NOMO-1 treated with dmso at 0.1 percent for 144 hours (cell line): ENCODE data around the gene UTY.

ENCODE experiments used
- DNase-seq: peaks from one replicate; lab custom pipeline; 2025; ENCODE audit not compliant: unreplicated experiment; lab: John Stamatoyannopoulos, UW

Gene UTY

GRCh38 chrY:13479828-13480227 lies at the start of gene UTY:
Gene UTY (minus strand): TSS chrY:13480033. CDS start chrY:13479665, 368 bp downstream.
- DNase-seq = no peak

- DNase-seq = no peak
Observed at GRCh38 chrY:13520474-13520873, 40.6 kb upstream of the UTY start.

- no peak for DNase-seq
Observed at GRCh38 chrY:13501215-13501614, 21.4 kb upstream of the UTY start.

- DNase-seq = no peak
Observed at GRCh38 chrY:13493737-13494136, 13.9 kb upstream of the UTY start.

GRCh38 chrY:13492408-13492807 lies 12.6 kb upstream of the UTY start:
- no peak for DNase-seq

GRCh38 chrY:13488738-13489137 lies 8.9 kb upstream of the UTY start:
- DNase-seq = no peak

- no peak for DNase-seq
Observed at GRCh38 chrY:13479121-13479711, 617 bp downstream of the UTY start.

GRCh38 chrY:13478126-13478785 lies 1.6 kb downstream of the UTY start:
- DNase-seq = no peak

- no peak for DNase-seq
Observed at GRCh38 chrY:13474997-13475396, 4.8 kb downstream of the UTY start.

GRCh38 chrY:13451572-13451971 lies 28.3 kb downstream of the UTY start:
- DNase-seq = no peak

- no peak for DNase-seq
Observed at GRCh38 chrY:13450596-13451130, 29.2 kb downstream of the UTY start.

- no peak for DNase-seq
Observed at GRCh38 chrY:13445566-13445965, 34.3 kb downstream of the UTY start.

- DNase-seq = no peak
Observed at GRCh38 chrY:13443146-13443545, 36.7 kb downstream of the UTY start.

- no peak for DNase-seq
Observed at GRCh38 chrY:13440811-13441210, 39.0 kb downstream of the UTY start.

GRCh38 chrY:13435968-13436937 lies 43.6 kb downstream of the UTY start:
- DNase-seq = no peak

GRCh38 chrY:13435206-13435967 lies 44.4 kb downstream of the UTY start:
- DNase-seq = no peak

- no peak for DNase-seq
Observed at GRCh38 chrY:13432293-13433025, 47.4 kb downstream of the UTY start.

- DNase-seq = no peak
Observed at GRCh38 chrY:13429551-13429950, 50.3 kb downstream of the UTY start.

GRCh38 chrY:13423281-13423732 lies 56.5 kb downstream of the UTY start:
- no peak for DNase-seq
